GM18520 (cell line): ENCODE data around the gene OTOG.
A peak's percentile ranks its signal among the peaks of the same experiment; 100 is the strongest.

Experiments
- ATAC-seq: cut with Tn5 transposase; IDR thresholded peaks from one replicate; pipeline ENCODE4 v1.9.1; 2021; ENCODE audit not compliant: unreplicated experiment

The OTOG gene, protein sequence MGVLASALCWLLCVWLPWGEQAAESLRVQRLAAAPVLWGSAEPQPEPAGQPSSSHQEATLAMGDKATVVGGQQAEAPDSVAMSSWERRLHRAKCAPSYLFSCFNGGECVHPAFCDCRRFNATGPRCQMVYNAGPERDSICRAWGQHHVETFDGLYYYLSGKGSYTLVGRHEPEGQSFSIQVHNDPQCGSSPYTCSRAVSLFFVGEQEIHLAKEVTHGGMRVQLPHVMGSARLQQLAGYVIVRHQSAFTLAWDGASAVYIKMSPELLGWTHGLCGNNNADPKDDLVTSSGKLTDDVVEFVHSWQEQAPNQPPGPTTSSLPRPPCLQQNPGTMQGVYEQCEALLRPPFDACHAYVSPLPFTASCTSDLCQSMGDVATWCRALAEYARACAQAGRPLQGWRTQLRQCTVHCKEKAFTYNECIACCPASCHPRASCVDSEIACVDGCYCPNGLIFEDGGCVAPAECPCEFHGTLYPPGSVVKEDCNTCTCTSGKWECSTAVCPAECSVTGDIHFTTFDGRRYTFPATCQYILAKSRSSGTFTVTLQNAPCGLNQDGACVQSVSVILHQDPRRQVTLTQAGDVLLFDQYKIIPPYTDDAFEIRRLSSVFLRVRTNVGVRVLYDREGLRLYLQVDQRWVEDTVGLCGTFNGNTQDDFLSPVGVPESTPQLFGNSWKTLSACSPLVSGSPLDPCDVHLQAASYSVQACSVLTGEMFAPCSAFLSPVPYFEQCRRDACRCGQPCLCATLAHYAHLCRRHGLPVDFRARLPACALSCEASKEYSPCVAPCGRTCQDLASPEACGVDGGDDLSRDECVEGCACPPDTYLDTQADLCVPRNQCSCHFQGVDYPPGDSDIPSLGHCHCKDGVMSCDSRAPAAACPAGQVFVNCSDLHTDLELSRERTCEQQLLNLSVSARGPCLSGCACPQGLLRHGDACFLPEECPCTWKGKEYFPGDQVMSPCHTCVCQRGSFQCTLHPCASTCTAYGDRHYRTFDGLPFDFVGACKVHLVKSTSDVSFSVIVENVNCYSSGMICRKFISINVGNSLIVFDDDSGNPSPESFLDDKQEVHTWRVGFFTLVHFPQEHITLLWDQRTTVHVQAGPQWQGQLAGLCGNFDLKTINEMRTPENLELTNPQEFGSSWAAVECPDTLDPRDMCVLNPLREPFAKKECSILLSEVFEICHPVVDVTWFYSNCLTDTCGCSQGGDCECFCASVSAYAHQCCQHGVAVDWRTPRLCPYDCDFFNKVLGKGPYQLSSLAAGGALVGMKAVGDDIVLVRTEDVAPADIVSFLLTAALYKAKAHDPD (N-terminal part only)

DNA sequence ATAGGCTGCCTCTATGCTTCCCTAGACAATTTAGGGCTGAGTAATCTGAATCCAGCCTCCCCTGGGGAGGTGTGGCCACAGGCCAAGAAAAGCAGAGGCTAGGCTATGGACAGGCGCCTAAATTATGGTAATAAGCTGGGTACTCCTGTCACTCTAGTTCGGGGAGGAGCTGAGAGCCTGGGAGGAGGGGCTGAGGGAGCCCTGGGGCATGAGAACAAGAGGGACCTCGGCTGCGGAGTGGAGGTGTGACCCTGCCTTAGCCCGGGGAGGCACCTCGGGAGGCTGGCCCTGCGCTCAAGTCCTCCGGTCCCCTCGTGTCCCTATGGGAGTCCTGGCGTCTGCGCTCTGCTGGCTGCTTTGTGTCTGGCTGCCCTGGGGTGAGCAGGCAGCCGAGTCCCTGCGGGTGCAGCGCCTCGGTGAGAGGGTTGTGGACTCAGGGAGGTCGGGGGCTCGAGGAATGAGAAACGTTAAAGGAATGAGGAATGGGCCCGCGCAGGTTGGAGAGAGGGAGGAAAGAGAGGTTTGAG, at the start of gene OTOG:
Gene OTOG (plus strand): TSS at position 209 of the 527 bp plus-strand sequence. CDS start 114 bp downstream, at position 323.
- ATAC-seq = no peak

DNA sequence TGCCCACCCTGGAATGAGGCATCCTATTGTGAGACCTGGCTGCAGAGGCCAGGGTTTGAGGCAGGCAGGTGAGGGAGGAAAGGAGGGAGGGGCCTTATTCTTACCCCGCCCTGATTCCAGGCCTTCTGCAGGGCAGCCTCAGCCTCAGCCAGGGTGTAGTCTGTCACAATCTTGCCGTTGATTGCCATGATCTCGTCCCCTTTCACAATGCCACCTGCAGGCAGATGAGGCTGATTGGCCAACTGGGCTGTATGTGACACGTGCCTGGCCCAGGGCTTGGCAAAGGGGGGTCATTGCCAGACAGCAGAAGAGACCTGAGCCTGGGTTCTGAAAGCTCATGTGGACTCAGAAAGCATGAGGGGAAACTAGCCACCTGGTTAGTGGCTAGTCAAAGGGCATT, 49.0 kb upstream of the OTOG start:
- ATAC-seq = no peak

DNA sequence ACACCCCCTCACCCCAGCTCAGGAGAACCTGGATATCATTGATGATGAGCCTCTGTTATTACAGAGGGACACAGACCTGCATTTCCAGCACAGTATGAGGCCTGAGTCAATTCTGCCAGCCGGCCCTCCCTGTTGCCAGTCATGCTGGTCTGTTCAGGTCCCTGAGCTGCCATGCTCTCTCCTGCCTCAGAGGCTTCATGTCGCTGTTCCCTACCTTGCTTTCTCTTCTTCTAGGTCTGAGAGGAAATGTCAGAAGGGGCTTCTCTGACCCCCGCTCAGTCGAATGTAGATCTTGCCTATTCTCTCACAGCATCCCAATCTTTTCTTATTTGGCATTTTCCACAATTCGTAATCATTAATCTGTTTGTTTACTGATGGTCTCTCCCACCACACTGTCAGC, 48.6 kb upstream of the OTOG start:
- no peak for ATAC-seq

DNA sequence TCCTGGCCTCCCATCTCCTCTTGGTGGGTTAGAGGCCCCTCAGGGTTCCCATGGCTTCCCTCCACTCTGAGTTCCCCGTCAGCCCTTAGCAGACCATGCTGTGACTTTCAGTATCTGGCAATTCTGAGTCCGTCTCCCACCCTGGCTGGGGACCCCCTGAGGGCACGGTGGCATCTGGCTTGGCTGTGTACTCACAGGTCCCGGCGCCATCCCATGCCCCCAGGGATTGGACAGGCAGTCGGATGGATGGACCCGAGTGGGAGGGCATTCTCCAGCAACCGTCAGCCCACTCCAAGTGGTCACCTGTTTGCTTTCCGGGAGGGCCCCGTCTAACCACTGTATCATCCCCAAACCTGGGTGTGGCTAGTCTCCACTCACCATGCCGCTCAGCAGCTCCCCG, 46.4 kb upstream of the OTOG start:
- no peak for ATAC-seq

DNA sequence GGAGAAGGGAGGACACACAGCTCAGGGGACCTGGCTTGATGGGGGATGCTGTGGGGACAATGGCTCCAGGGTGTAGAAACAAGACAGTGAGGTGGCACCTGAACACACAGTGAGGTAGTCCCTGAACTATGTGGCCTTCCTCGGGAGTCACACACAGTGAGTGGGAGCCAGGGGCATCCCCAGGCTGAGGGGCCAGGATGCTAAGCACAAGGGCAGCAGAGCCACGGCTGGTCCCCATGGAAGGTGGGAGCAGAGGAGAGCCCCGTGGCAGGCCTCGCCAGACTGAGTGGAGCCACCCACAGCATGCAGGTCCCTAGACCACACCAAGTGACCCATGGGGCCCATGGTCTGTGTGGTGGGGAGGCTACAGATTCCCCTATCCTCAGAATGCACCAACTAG, 44.4 kb upstream of the OTOG start:
- no peak for ATAC-seq

DNA sequence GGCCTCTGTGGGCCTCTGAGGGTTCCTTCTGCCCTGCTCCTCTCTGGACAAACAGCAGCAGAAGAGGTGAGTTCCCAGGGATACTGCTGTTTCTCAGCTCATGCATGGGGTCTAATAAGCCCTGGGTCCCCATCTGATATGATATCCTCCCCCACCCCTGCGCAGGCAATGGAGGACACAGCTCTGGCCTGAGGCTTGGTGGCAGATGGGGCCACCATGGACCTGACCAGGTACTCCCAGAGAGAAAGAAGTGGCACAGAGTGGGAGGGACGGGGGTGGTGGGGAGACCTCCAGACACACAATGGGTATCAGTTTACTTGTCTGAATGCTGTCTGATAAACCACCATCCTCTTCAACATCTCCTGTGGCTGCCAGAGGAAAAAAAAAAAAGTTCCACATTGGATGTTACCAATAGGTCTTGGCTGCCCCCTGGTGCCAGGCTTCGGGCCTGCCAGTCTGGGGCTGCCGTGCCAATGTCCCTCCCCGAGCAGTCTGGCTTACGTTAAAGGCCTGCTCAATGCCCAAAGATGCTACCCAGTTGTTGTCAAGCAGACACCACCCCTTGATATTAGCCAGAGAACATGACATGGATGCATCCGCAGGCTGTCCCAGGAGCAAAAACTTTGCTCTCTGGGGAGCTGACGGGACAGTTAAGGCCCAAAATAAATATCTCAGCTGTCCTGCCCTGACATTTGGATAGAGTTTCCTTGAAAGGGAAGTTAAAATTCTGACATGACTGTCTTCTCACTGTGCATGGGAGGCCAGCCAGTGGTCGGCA, 42.5 kb upstream of the OTOG start:
- no peak for ATAC-seq

DNA sequence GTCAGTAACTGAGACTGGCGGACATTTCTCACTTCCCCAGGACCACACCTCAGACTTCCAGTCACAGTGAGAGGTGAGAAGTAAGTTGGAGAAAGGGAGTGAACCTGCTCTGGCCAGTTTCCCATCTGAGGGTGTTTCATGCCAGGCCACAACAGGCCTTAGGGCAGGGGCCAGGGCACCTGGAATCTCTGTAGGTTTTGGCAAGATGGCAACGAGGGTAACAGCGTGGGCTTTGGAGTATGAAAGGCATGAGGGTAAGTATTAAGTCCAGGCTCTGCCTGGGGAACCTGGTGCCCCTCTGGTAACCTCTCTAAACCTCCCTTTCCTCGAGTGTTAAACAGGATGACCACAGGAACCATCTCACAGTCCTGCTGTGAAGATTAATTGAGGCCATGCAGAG, 41.9 kb upstream of the OTOG start:
- ATAC-seq = no peak

DNA sequence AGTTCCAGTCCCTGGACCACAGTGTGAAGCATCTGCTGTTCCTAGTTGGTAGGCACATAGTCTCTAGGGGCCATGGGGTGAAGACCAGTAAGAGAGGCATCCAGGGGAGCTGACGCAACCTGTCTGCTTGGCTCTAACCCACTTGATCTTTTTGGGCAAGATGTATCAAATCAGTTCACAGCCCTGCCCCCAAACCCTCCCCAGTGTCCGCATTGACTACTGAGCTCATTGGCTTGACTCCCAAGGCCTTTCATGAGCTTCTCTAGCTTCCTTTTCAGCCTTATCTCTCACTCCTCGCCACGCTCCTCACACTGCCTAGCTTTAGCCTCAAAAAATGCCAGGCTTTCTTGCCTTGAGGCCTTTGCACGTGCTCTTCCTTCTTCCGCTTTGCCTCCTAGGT, 40.7 kb upstream of the OTOG start:
- no peak for ATAC-seq

DNA sequence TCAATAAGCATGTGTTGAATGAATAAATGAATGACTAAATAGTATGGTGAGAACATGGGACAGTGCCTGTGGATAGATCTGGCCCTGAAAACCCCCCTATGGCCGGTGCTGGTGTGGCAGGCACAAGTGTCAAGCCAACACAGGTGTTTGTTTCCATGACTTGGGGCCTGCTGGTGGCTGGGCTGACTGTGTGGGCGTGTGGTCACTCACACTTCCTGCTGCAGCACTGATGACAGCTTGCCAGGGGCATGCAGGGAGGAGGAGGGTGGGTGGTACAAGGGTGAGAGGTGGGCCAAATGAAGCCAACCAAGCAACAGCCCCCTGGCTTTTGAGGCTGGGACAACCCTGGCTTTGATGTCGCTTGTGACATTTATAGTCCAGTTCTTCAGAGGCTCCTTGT, 40.1 kb upstream of the OTOG start:
- ATAC-seq = peak; percentile 37

DNA sequence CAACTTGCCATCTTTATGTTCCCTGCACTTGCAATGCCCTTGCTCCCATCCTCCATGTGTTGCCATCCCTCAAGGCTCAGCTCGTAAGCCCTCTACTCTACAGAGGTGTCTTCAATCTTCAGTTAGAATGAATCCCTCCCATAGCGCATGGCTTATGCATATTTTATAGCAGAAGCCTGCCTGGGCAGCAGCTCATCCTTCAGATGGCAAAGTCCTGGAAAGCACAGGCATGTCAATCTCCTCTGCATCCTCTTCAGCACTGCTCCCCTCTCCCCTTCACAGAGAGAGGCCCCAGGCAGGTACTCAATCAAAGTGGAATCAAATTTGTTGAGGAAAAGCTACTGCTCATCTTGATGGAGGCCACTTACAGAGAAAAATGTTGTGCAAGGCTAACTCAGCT, 39.3 kb upstream of the OTOG start:
- ATAC-seq = no peak

DNA sequence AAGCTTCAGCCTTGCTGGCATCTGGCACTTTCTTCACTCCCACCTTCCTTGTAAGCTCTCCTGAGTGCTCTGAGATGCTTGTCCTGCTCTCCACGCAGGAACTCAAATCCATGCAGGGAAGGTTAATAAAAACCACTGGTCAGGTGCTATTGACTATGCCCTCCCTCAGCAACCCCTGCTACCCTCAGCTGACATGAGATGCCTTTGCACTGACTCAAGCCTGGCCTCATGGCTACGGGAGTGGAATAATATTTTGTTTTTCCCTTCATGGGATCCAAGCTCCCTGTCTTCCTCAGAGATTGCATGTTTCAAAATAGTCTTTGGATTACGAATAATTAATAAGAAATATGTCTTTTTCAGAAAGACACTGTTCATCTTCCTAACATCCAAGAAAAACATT, 38.8 kb upstream of the OTOG start:
- no peak for ATAC-seq

DNA sequence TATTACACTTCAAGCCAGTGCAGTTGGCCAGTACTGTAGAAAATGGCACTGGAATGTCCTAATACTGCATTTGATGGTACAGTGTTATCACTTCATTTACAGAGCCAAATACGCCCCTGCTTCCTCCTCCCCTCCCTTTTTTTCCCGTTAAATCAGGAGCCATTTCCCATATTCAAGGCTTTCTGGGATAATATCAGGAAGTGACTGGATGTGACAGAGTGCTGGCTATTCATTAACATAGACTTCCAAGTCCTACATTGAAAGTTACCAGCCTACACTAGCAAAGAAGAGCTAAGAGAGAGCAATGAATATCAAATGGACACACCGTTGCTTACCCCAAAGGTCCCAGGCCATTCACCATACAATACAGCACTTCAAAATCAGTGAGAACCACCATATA, 38.3 kb upstream of the OTOG start:
- no peak for ATAC-seq

DNA sequence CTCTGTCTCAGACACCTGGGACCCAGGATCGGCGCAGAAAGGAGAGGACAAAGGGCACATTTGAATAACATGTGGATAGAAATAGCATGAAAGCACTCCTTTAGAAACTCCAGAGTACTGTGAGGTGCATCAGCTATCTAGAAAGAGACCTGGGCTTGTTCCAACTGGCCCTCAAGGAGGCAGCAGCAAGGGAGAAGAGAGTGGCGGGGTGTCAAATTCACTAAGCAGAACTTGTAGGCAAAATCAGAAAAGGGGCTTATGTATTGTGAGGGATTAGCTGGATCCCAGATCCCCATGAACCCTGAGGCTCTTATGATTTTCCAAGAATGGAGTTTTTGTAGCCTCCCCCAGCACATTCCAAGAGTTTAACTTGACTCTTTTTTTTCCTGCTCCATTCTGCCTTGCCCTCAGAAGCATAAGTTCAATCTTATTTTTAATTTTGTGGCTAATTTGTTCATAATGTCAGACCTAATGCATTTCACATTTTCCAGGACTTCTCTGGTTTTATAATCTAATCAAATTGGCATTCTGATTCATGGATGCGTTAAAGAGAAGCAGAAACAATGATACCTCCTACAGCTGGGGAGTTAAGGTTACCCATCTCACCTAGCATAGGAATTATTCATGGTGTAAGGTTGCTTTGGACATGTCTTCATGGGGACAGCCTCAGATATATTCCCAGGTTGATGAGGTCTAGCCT, 36.4 kb upstream of the OTOG start:
- no peak for ATAC-seq

DNA sequence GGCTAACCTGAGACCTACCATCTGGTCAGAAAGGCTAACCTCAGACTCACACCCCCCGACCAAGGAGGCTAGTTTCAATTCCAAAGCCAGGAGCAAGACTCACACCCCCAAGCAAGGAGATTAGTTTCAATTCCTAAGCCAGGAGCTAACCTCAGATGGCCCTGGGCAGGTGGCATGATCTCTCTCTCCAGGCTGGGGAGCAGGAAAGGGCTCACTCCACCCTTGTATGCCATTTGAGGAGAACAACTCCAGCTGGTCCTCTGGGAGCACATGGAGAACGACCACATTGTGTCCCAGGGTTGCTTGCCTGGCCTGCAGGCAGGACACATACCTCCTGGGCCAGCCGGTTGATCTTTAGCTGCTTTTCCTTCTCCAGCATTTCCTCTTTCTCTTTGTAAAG, 35.5 kb upstream of the OTOG start:
- ATAC-seq = no peak

DNA sequence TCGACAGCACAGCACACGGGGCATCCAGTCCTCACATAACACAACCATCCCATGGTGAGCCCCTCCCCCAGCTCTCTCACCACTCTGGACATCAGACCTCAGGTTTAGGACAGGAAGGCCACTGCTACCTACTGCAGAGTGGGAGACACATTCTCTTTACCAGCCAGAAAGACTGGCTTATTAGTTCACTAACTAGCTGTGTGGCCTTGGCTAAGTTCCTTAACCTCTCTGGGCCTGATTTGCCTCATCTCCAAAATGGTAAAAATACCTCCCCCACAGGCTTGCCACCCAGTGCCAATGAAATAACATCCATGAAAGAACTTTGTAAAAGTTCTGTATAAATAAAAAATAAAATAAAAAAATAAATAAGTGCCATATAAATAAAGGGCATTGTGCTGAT, 35.0 kb upstream of the OTOG start:
- no peak for ATAC-seq

DNA sequence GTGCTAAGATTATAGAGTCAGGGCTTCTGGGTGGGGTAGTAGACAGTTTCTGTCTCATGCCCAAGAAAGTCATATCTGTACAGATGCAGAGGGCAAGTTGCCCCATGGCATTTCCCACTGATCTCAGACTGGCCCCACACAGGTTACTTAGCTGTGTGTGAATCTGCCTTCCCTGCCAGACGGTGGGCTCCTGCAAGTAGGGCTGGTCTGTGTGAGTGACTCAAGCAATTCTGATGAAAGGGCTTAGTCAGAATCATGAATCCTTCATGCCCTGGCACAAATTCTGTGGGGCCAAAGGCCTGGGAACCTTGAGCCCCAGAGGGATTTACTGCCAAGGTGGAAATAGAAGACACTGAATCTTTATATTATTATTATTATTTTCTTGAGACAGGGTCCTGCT, 33.2 kb upstream of the OTOG start:
- ATAC-seq = no peak

DNA sequence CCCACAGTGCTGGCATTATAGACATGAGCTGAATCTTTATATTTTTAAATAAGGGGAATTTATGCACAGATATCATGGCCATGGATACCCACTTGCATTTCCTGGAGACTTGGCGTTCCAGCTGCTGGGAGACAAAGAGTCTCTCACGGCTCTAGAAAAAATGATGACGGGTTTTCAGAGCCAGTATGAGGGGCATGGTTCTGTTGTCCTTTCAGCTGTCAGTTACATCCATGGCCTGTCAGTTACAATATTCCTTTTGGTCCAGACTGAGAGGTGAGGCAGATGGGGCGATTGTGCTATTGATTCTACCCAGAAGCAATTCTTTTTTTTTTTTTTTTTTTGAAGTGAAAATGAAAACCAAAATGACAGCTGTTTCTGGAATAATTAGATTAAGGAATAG, 32.6 kb upstream of the OTOG start:
- ATAC-seq = no peak

DNA sequence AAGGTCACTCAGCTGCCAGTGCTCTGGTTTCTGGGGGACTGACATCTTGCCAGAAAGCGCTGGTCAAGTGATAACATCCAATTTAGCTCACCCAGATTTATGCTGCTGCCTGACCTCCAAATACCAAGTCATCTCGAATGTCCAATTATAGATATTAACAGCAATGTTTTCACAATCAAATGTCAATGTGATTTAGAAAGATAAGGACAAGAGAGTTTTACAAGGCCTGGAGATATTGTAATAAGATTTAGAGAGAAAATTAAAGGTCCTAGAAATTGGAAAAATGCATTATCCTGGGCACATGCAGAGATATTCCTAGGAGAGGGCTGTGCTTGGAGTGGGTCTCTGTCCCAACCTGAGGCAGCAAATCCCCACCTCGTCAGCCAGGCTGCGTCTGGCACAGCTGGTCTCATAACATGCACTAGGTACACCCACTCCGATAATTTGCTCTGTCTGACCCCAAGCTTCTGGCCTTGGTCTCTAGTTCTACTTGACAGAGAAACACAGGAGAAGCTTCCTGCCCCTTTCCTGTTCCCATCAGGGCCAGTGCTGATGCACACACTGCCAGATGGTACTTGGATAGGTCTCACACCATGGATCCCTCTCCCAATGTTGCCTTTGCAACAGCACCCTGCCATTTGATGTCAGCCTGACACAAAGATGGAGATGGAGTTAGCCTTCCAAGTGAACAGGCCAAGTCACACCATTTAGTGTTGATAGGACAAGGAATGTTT, 31.4 kb upstream of the OTOG start:
- ATAC-seq = no peak

DNA sequence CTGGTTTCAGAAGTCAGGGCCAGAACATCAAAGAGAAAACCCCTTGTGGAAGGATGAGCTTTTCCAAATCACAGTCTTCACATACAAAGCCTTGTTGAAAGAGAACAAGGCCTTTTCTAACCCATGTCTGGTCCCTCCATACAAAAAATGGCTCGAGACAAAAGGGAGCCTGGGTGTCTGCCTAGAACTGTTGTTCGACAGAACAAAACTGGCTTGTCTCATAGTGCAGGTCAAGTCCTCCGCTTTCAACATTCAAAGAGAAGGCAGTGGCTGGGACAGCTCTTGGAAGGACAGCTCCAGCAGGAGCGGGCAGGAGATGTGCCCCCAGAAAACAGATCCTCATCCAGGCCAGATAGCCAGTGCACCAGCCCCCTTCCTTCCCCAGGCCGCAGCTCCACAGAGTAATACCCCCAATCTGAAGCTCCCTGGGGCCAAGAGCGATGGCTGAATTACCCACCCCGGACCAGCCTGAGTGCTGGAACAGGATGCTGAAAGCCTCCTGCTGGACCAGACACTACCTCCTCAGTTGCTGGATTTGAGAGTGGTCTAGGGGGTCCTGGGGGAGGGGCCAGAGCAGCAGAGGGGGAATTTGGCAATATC, 30.4 kb upstream of the OTOG start:
- no peak for ATAC-seq
